Activated CD8-positive, alpha-beta memory T cell treated with anti-CD3 and anti-CD28 coated beads for 36 hours (primary cell): Measurements from ENCODE around the gene GP9. TPM values are rescaled to one million over a fixed set of nuclear protein-coding genes. Genes with fewer than 3 reads are reported as not detected.

Experiments
- CTCF ChIA-PET: fragments of 350-600 bp; sonication (Branson Sonifier 250); formaldehyde crosslinking; loops from one replicate; lab custom pipeline; 2021; ENCODE audit warnings: antibody characterized with exemption; lab: Charles Lee
- POLR2A ChIA-PET: fragments of 350-600 bp; sonication (Branson Sonifier 250); formaldehyde crosslinking; loops from one replicate; lab custom pipeline; 2021; ENCODE audit warnings: antibody characterized with exemption; lab: Charles Lee
- total RNA-seq, 2 experiments: library from RNA; stranded (reverse); gene quantifications; one replicate each; pipeline ENCODE4 v1.2.3, GENCODE V29; 2021

GP9 gene
- total RNA-seq, 2 experiments from 2014 or later = not detected

GRCh38 chr3:129040039-129040336, 20.6 kb upstream of the GP9 start:
- ChIA-PET CTCF (interaction anchor here (1.3 kb wide), 1 partner anchor 13 kb away, joined by 3 read pairs; no protein-coding TSS in a partner anchor), POLR2A (no interaction called here)

- POLR2A ChIA-PET = no interaction called here
- CTCF ChIA-PET = interaction anchor here (1.1 to 1.3 kb wide), 2 partner anchors 12 to 14 kb away, joined by 3 read pairs; no protein-coding TSS in a partner anchor
Observed at GRCh38 chr3:129040579-129041300, 19.8 kb upstream of the GP9 start.

- ChIA-PET CTCF (interaction anchor here (0.9 to 1.4 kb wide), 2 partner anchors 9 to 200 kb away, joined by 3 to 4 read pairs; no protein-coding TSS in a partner anchor), POLR2A (no interaction called here)
Observed at GRCh38 chr3:129045675-129046036, 14.9 kb upstream of the GP9 start.

GRCh38 chr3:129046037-129046731, 14.4 kb upstream of the GP9 start:
- ChIA-PET POLR2A (interaction anchor here (0.6 kb wide), 1 partner anchor 74 kb away, joined by 7 read pairs; no protein-coding TSS in a partner anchor), CTCF (interaction anchor here (0.9 to 1.4 kb wide), 3 partner anchors 9 to 201 kb away, joined by 3 to 4 read pairs (median 3); no protein-coding TSS in a partner anchor)

GRCh38 chr3:129046732-129047552, 13.6 kb upstream of the GP9 start:
- ChIA-PET CTCF (interaction anchor here (0.9 to 1.4 kb wide), 3 partner anchors 10 to 200 kb away, joined by 3 to 4 read pairs (median 3); no protein-coding TSS in a partner anchor), POLR2A (interaction anchor here (0.6 kb wide), 1 partner anchor 74 kb away, joined by 7 read pairs; no protein-coding TSS in a partner anchor)

GRCh38 chr3:129047553-129047839, 13.1 kb upstream of the GP9 start:
- ChIA-PET CTCF (no interaction called here), POLR2A (no interaction called here)

GRCh38 chr3:129050556-129051295, 9.9 kb upstream of the GP9 start:
- CTCF ChIA-PET = interaction anchor here (0.5 kb wide), 1 partner anchor 13 kb away, joined by 3 read pairs; no protein-coding TSS in a partner anchor
- POLR2A ChIA-PET = no interaction called here

- POLR2A ChIA-PET = interaction anchor here (0.7 to 1.5 kb wide), 3 partner anchors 31 to 197 kb away, joined by 3 to 8 read pairs (median 6); partner anchors contain the start of genes CFAP92 and COPG1
- CTCF ChIA-PET = interaction anchor here (0.7 to 4.0 kb wide), 9 partner anchors 17 to 197 kb away, joined by 3 to 40 read pairs (median 5); no protein-coding TSS in a partner anchor
Observed at GRCh38 chr3:129051871-129052340, 8.7 kb upstream of the GP9 start.

- CTCF ChIA-PET = interaction anchor here (0.7 to 4.0 kb wide), 17 partner anchors 12 to 200 kb away, joined by 3 to 40 read pairs (median 5); no protein-coding TSS in a partner anchor
- POLR2A ChIA-PET = interaction anchor here (0.9 to 1.5 kb wide), 2 partner anchors 59 to 196 kb away, joined by 3 to 6 read pairs; partner anchors contain the start of genes CFAP92 and COPG1
Observed at GRCh38 chr3:129052675-129053074, 7.9 kb upstream of the GP9 start.

- POLR2A ChIA-PET = no interaction called here
- CTCF ChIA-PET = interaction anchor here (0.6 to 4.0 kb wide), 5 partner anchors 12 to 191 kb away, joined by 3 to 40 read pairs (median 9); no protein-coding TSS in a partner anchor
Observed at GRCh38 chr3:129054605-129055104, 5.9 kb upstream of the GP9 start.

- ChIA-PET POLR2A (no interaction called here), CTCF (interaction anchor here (0.6 kb wide), 1 partner anchor 177 kb away, joined by 3 read pairs; no protein-coding TSS in a partner anchor)
Observed at GRCh38 chr3:129056451-129057173, 4.0 kb upstream of the GP9 start.

- POLR2A ChIA-PET = no interaction called here
- CTCF ChIA-PET = interaction anchor here (0.6 kb wide), 1 partner anchor 176 kb away, joined by 3 read pairs; no protein-coding TSS in a partner anchor
Observed at GRCh38 chr3:129057249-129057648, 3.3 kb upstream of the GP9 start.

- POLR2A ChIA-PET = interaction anchor here (0.7 kb wide), 1 partner anchor 72 kb away, joined by 3 read pairs; no protein-coding TSS in a partner anchor
- CTCF ChIA-PET = no interaction called here
Observed at GRCh38 chr3:129058441-129059200, 2.0 kb upstream of the GP9 start.

- ChIA-PET CTCF (no interaction called here), POLR2A (no interaction called here)
Observed at GRCh38 chr3:129059311-129059958, 1.1 kb upstream of the GP9 start.

- CTCF ChIA-PET = no interaction called here
Observed at GRCh38 chr3:129061023-129061887, 676 bp downstream of the GP9 start.

More at GRCh38 chr3:129061023-129061887, 676 bp downstream of the GP9 start:
- POLR2A ChIA-PET = no interaction called here
